ENCODE measurements around the gene ZNF483.
"Not testable (repeated sequence)": the region's sequence is repeated elsewhere in the genome, so short reads cannot be mapped to it uniquely, and the experiment has no call there.

GRCh38 chr9:111497196-111497595 is 27.8 kb upstream of the ZNF483 start:
- not testable (repeated sequence) for TF ChIP-seq CTCF (conservative IDR thresholded peaks at IDR 0.05; ENCODE audit: low read length); EZH2phosphoT487 (IDR thresholded peaks at IDR 0.05; ENCODE audit: borderline replicate concordance, low read depth, low read length)

Measured in OCI-LY7 (cell line).